HG02870 (cell line): Measurements from ENCODE around the gene AADACL3.

Experiments
- ATAC-seq: cut with Tn5 transposase; IDR thresholded peaks from one replicate; pipeline ENCODE4 v1.9.1; 2021; ENCODE audit warnings: mild to moderate bottlenecking, moderate library complexity; ENCODE audit not compliant: unreplicated experiment

The AADACL3 gene

DNA sequence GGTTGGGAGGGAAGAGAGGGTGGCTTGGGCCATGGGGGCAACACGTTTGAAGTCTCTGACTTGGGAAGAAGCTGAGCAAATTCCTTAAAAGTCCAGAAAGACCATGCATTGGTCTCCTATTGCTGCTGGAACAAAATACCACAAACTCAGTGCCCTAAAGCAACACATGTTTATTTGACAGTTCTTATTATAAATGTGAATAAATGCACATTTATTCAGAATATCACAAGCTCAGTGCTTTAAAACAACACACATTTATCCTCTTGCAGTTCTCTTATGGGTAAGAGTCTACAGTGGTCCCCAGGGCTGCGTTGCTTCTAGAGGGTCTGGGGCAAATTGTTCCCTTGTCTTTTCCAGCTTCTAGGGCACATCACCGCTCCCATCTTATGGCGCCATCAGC lies 47.6 kb downstream of the AADACL3 start:
- ATAC-seq, result no peak

DNA sequence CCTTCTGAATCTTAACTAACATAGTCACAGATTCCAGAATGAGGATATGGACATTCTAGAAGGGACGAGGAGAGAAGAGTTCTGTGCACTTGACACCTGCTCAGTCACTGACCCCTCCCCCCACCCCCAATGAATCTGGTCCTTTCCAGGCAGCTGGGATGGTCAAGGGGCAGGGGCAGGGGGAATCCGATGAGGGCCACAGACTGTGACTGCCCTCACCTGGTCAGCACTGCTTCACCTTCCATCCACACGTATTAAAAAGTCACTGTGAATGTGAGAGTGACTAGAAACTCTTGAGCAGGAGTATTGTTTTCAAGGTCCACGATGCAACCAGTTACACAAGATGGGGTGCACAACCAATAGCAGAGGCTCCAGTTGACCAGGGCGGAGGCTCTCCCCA lies 48.1 kb downstream of the AADACL3 start:
- no peak for ATAC-seq

DNA sequence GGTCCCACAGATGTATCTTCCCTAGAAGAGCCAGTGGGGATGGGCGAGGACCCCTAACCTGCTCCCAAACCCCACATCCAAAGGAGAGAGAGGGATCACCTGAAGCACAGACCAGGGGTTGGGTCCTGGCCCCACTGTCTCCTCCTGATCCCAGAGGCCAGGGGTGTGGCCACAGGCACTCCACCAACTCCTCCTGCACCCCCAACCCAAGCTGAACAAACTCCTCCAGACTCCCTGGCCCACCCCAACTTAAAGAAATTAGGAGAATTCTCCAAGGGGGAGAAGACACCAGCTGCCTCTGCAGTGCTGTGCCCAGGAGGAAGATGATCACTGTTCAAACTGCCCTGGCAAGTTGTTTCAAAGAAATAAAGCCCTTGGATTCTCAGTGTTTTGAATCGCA lies 53.1 kb downstream of the AADACL3 start:
- no peak for ATAC-seq

DNA sequence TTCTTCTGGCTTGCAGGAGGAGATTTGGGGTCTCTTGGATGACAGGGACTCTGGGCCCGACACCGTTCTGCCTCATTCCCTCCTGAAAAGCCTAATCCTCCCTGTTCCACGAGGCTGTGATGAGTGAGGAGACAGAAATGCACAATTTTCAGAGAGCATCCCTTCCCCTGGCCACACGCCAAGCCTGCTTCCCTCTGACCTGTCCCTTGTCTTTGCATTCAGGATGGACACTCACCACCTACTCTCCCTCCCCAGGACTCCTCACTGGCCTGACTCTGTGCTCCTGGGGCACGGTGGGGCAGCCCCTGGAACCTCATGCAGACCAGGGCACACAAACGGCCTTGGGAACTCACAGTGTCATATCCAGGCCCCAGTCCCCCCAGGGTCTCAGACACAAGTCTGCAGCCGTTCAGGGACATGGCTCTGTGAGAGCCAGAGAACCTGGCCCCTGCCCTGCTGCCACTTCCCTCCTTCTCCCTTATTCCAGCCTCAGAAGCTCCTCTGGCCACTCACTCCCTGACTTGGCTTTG lies 54.1 kb downstream of the AADACL3 start:
- ATAC-seq, result no peak

DNA sequence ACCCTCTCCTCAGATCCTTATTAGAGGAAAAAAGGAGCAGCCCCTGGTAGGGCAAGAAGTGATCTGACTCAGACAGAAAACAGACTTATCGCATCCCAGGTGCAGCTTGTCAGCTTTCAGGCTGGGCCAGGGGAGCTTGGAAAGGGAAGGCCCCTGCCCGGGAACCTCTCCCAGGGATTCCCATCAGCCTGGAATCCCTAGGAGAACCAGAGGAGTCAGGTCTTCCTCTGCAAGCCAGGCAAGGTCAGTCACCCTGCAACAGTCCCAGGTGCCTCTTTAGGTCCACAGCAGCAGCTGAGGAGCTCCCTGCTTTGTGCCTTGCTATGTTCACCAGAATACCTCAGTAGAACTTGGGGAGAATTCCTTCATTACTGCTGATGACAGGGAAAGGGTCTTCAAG lies 54.7 kb downstream of the AADACL3 start:
- no peak for ATAC-seq

DNA sequence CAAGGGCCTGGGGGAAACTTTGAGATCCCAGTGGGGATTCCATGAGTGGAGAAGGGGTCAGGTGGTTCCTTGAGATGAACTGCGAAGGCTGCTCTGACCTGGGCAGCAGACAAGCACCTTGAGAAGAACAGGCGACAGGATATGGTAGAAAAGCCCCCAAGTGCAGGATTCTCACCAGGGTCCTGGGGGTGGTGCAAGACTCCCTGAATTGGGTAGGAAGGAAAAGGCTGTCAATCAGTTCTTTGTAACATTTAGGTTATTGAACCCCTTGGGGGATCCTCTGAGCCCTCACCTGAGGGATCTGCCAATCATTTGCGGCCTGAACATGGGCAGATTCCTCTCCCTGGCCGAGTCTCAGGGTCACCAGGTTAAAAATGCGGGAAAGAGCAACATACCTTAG lies 55.3 kb downstream of the AADACL3 start:
- ATAC-seq, result no peak

DNA sequence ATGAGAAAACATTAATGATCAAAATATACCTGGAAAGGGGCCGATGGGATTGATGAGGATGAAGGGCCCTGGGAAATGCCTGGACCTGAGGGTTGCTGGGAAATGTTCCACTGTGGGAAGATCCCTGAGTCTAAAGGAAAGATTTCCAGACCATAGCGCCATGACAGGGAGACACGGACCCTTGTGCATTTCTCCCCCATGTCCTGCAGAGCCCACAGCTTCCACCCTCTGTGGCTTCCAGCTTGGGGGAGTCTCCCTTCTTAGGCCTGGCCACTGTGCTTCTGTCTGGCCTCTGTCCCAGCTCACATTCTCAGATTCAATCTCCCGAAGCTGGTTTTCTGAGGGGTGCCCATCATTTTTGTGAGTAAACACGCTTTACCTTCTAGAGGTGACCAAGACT lies 56.6 kb downstream of the AADACL3 start:
- no peak for ATAC-seq

DNA sequence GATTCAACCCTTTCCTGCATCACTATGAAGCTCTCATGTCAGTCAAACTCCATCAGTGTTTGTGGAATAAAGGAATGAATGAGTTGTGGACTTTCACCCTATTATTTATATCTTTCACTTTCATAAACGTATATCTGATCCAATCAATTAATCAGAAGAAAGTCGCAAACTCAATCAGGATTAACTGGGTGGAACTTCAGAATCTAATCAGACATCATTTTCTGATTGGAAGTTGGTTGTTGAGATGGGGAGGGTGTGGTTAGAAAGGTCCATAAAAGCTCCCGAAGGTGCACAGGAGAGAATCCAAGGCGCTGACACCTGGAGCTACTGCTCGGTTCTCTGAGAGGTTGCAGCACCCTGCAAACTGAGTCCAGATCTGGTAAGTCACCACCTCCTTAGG lies 57.5 kb downstream of the AADACL3 start, which contains the start of gene PRAMEF12:
TSS of gene PRAMEF12 (plus strand) at position 301 of the 400 bp plus-strand sequence. CDS start 1,130 bp downstream, outside the sequence.
- no peak for ATAC-seq

DNA sequence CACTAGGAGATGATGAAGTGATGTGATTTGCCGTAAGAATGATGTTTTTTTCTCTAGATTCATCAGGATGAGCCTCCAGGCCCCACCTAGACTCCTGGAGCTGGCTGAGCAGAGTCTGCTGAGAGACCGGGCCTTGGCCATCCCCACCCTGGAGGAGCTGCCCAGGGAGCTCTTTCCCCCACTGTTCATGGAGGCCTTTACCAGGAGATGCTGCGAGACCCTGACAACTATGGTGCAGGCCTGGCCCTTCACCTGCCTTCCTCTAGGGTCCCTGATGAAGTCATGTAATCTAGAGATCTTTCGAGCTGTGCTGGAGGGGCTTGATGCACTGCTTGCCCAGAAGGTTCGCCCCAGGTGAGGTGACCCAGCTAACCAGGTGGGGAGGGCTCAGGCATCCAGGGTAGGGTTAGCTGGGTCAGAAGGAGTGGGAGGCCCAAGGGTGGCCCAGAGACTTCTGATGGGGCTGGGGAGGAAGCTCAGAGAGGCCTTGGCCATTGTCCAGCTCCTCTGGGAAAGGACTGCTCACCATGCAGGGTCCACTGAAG lies 59.0 kb downstream of the AADACL3 start:
- no peak for ATAC-seq

DNA sequence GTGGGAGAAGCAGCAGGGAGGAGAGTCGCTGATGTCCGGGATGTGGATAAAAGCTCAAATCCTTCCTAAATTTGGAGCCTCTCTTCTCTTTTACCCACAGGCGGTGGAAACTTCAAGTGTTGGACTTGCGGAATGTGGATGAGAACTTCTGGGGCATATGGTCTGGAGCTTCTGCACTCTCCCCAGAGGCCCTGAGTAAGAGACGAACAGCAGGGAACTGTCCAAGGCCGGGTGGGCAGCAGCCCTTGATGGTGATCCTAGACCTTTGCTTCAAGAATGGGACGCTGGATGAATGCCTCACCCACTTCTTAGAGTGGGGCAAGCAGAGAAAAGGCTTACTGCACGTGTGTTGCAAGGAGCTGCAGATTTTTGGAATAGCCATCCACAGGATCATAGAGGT lies 59.5 kb downstream of the AADACL3 start:
- ATAC-seq, result no peak

DNA sequence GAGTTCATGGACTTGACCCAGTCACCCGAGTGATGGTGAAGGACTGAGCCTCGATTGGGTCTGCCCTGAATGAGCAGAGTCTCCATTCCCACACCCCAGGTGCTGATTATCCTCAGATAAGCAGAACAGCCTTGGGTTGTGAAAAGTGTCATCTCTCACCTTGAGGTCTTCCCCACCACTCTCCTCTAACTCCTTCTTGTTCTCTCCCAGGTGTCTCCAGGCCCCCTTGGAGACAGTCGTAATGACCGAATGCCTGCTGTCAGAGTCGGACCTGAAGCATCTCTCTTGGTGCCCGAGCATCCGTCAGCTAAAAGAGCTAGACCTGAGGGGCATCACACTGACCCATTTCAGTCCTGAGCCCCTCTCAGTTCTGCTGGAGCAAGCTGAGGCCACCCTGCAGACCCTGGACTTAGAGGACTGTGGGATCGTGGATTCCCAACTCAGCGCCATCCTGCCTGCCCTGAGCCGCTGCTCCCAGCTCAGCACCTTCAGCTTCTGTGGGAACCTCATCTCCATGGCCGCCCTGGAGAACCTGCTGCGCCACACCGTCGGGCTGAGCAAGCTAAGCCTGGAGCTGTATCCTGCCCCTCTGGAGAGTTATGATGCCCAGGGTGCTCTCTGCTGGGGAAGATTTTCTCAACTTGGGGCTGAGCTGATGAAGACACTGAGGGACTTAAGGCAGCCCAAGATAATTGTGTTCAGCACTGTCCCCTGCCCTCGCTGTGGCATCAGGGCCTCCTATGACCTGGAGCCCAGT lies 61.1 kb downstream of the AADACL3 start:
- no peak for ATAC-seq
